PC-3 (cell line): Measurements from ENCODE around the gene ABCC11.

Experiments
- CTCF ChIP-seq: fragments of 300-600 bp; sonication (generic); conservative IDR thresholded peaks from 2 replicates; pipeline ENCODE4 v1.5.1; 2017; ENCODE audit warnings: antibody characterized with exemption, low read depth, mild to moderate bottlenecking, low read length
- EZH2 ChIP-seq: fragments of 300-600 bp; sonication (generic); IDR thresholded peaks from one replicate; pipeline ENCODE4 v1.6.1; 2017; ENCODE audit warnings: antibody characterized with exemption, mild to moderate bottlenecking, low read length; ENCODE audit not compliant: unreplicated experiment
- EZH2phosphoT487 ChIP-seq: fragments of 300-600 bp; sonication (generic); IDR thresholded peaks from 2 replicates; pipeline ENCODE4 v1.6.1; 2018; ENCODE audit warnings: mild to moderate bottlenecking, antibody characterized with exemption, low read length, borderline replicate concordance

GRCh38 chr16:48123104-48123788 lies 124.1 kb downstream of the ABCC11 start:
- TF ChIP-seq CTCF: no peak
- no peak for TF ChIP-seq EZH2
- no peak for TF ChIP-seq EZH2phosphoT487
